ENCODE data around the gene SRBD1. TPM values are rescaled to one million over a fixed set of nuclear protein-coding genes. Genes with fewer than 3 reads are reported as not detected.
"Not testable (repeated sequence)": the region's sequence is repeated elsewhere in the genome, so short reads cannot be mapped to it uniquely, and the experiment has no call there.

SRBD1 gene
- total RNA-seq, 1 donor from 2014 or later: 6.3 TPM

GRCh38 chr2:45443012-45443411, 168.1 kb downstream of the SRBD1 start:
- ATAC-seq (no peak), DNase-seq (no peak)
- intact Hi-C loops (cut with micrococcal nuclease): no loop called here

GRCh38 chr2:45442026-45442425, 169.0 kb downstream of the SRBD1 start:
- no peak for ATAC-seq
- intact Hi-C loops (cut with micrococcal nuclease): no loop called here
- DNase-seq: no peak

DNA sequence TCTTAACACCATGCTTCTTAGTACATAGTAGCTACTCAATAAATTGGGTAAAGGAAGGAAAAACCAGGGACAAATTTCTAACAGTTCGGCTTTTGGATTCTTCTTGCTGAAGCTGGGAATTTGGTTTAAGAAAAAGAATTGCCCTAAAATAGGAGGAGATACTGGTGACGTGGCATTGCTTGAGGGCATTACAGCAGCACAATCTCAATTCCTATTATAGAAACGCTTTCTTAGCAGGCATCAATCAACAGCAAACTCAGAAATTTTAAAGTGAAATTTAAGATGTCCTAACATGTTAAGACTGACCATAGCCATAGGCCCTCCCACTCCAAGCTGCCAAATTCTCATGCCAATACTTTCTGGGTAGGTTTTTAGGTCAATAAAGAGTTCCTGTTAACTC, 169.5 kb downstream of the SRBD1 start:
- intact Hi-C loops (cut with micrococcal nuclease): no loop called here
- DNase-seq (no peak), ATAC-seq (no peak)

GRCh38 chr2:45439788-45440773, 171.0 kb downstream of the SRBD1 start:
- ATAC-seq (no peak), DNase-seq (no peak)
- intact Hi-C loops (cut with micrococcal nuclease): no loop called here

DNA sequence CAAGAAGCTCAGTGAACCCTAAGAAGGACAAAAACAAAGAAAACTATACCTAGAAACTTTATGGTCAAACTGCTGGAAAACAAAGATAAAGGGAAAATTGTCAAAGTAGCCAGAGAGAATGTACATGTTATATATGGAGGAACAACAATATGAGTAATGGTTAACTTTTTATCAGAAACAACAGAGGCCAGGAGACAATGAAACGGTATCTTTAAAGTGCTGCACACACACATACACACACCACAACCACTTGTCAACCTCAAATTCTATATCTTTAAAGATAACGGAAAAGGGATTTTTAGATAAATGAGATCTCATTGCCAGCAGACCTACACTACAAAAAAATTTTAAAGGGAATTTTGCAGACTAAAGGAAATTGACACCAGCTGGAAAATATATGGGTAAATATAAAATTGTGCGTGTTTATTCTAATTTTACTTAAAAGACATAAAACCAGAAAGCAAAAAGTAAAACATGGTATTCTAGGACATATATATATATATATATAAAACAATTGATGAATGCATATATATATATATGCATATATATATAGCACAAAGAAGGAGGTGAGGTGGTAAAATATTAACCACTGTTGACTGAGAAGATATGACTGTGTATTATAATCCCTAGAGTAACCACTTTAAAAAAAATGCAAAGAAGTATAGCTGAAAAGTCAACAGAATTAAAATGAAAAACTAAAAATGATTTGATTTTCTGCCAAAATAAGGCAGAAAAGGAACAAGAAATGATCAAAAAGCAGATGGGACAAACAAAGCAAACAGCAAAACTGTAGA, 172.0 kb downstream of the SRBD1 start:
- ATAC-seq: no peak
- DNase-seq: no peak
- intact Hi-C loops (cut with micrococcal nuclease): no loop called here

- ATAC-seq (no peak), DNase-seq (no peak)
- intact Hi-C loops (cut with micrococcal nuclease): no loop called here
Observed at GRCh38 chr2:45436456-45436855, 174.6 kb downstream of the SRBD1 start.

- intact Hi-C loops (cut with micrococcal nuclease): no loop called here
- no peak for DNase-seq
- no peak for ATAC-seq
Observed at GRCh38 chr2:45435316-45435715, 175.8 kb downstream of the SRBD1 start.

DNA sequence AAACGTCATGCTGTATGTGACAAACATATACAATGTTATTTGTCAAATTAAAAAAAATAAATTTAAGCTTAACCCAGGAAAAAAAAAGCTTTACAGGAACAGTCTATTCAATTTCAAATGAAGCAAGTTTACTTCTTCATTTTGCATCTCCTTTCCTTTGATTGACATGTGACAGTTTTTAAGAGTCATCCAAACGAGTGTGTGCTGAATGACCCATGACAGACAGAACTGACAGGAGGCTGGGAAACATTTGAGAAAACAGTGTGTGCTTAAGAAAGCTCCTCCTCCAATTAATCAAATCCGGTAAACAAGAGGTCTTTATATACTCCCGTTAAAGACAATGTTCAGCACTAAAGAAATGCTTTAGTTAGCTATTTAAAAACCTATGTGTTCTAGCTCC, 177.7 kb downstream of the SRBD1 start:
- ATAC-seq: no peak
- intact Hi-C loops (cut with micrococcal nuclease): no loop called here
- no peak for DNase-seq

GRCh38 chr2:45432406-45432805, 178.7 kb downstream of the SRBD1 start:
- ATAC-seq: no peak
- no peak for DNase-seq
- intact Hi-C loops (cut with micrococcal nuclease): no loop called here

DNA sequence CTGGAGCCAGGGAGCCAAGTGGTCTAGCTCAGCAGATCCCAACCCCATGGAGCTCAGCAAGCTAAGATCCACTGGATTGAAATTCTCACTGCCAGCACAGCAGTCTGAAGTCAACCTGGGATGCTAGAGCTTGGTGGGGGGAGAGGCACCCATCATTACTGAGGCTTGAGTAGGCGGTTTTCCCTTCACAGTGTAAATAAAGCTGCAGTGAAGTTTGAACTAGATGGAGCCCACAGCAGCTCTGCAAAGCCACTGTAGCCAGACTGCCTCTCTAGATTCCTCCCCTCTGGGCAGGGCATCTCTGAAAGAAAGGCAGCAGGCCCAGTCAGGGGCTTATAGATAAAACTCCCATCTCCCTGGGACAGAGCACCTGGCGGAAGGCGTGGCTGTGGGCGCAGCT, 185.0 kb downstream of the SRBD1 start:
- ATAC-seq; DNase-seq; intact Hi-C loops (cut with micrococcal nuclease): not testable (repeated sequence)

DNA sequence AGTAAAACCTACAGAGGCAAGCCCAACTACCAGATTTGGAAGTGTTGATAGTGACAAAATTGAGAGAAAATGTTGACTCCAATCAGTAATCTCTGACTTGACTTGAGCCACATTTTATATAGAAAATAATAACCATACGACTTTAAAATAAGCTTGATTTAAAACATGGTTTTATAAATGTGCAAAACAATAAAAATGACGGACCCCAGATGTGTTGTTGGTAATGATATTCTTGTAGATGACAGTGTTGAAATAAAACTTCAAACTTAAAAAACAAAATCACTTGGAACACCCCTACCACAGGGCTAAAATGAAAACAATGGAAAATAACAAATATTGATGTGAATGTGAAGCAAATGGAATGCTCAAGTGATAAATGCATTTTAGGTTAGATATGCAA, 188.1 kb downstream of the SRBD1 start:
- ATAC-seq (no peak), DNase-seq (no peak)
- intact Hi-C loops (cut with micrococcal nuclease): no loop called here

DNA sequence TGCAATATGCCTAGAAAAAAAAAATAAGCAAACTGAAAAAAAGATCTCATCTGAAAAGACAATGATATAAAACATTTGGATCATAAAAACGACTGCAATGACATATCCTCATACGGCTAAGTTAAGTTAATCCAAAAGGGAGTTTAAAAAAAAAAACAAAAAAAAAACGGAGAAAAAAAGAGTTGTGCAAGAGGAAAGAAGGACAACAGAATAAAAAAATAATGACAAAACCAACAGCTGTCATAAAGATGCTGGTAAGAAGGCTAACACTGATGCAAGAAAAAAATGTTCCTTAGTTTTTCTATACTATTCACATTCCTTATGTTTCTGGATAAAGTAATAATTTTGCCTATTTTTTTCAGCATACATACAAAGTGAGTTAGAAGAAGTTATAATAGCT, 192.5 kb downstream of the SRBD1 start:
- no peak for DNase-seq
- intact Hi-C loops (cut with micrococcal nuclease): no loop called here
- ATAC-seq: peak; percentile 34

- ATAC-seq (no peak), DNase-seq (no peak)
- intact Hi-C loops (cut with micrococcal nuclease): no loop called here
Observed at GRCh38 chr2:45415534-45416123, 195.4 kb downstream of the SRBD1 start.

DNA sequence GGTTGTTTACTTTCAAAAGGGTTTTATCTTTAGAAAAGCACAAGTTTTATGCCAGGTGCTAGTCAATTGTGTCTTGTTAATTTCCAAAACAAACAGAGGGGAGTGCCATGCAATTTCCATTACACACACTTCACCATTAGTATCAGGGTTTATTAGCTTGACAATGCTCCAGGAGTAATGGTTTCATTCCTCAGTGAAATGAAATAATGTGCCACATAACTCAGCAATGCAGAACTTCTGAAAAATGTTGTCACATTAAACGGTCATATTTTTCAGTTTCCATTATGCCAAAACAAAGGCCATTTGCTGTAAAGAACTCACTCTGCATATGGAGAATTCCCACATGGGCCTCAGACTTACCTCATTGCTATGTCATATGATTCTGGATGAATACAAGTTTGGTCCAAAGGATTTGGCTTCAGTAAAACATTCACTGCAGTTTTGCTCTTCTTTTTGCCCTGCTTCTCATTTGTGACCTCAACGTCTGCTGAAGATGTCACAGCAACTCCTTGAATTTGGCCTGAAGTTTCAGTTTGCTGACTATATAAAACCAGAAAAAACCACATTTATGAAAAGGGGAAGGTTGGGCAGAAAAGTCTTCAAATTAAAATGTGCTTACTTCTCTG, 198.2 kb downstream of the SRBD1 start:
- no peak for DNase-seq
- ATAC-seq: peak; percentile 31
- intact Hi-C loops (cut with micrococcal nuclease): no loop called here

DNA sequence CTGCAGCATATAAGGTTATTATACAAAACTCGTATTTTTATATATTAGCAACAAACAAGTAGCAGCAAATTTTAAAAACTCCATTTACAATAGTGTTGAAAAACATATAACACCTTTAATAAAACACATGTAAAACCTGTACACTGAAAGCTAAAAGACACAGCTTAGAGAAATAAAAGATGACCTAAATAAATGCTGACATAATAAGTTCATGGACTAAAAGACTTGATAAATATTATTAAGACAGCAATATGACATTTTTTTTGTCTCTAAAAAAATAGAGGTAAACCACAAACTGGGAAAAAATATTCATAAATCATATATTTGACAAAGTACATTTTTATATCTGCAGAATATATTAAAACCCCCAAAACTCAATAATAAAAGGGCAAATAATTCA, 201.4 kb downstream of the SRBD1 start:
- intact Hi-C loops (cut with micrococcal nuclease): no loop called here
- DNase-seq (no peak), ATAC-seq (no peak)

GRCh38 chr2:45406621-45407020, 204.4 kb downstream of the SRBD1 start:
- ATAC-seq (no peak), DNase-seq (no peak)
- intact Hi-C loops (cut with micrococcal nuclease): no loop called here

- DNase-seq (no peak), ATAC-seq (peak; percentile 89)
- intact Hi-C loops (cut with micrococcal nuclease): no loop called here
Observed at GRCh38 chr2:45404807-45405297, 206.2 kb downstream of the SRBD1 start.

DNA sequence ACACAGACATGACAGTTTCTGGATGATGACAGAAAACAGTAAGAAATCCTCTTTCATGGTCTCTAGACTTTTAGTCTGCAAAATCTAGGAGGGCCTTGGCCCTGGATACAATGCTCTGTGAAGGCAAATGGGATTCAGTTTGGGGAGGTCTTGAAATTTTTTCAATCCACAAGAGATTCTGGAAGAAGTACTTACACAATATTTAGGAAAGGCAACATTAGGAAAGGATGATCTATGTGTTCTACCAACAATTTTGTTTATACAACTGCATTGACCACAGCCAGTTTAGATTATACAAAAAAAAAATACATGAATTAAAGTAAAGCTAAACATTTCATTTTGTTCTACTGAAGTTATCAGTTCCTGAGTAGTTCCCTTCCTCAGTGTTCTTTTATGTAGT, 208.0 kb downstream of the SRBD1 start:
- DNase-seq (no peak), ATAC-seq (no peak)
- intact Hi-C loops (cut with micrococcal nuclease): no loop called here

GRCh38 chr2:45401431-45401922, 209.6 kb downstream of the SRBD1 start:
- DNase-seq (no peak), ATAC-seq (no peak)
- intact Hi-C loops (cut with micrococcal nuclease): no loop called here

All from left ventricle myocardium superior (tissue), 1 donor.